Glutamatergic neuron (in vitro differentiated cells): ENCODE data around the gene RAB30. TPM values are rescaled to one million over a fixed set of nuclear protein-coding genes. Genes with fewer than 3 reads are reported as not detected.

ENCODE experiments used
- DNase-seq: peaks from one replicate; pipeline ENCODE4 v3.0.0; 2022
- H3K27ac Mint-ChIP-seq: one replicate; pipeline ENCODE4 v1.8.0; 2020; ENCODE audit warnings: mild to moderate bottlenecking, mixed read lengths, inconsistent platforms; ENCODE audit not compliant: unreplicated experiment
- H3K27me3 Mint-ChIP-seq: one replicate; pipeline ENCODE4 v1.8.0; 2020; ENCODE audit warnings: mild to moderate bottlenecking, moderate library complexity, mixed read lengths, inconsistent platforms; ENCODE audit not compliant: unreplicated experiment
- H3K36me3 Mint-ChIP-seq: one replicate; pipeline ENCODE4 v1.8.0; 2020; ENCODE audit warnings: mild to moderate bottlenecking, mixed read lengths, inconsistent platforms; ENCODE audit not compliant: unreplicated experiment
- H3K4me1 Mint-ChIP-seq: one replicate; pipeline ENCODE4 v1.8.0; 2020; ENCODE audit warnings: mild to moderate bottlenecking, low read depth, mixed read lengths, inconsistent platforms; ENCODE audit not compliant: unreplicated experiment
- H3K4me3 Mint-ChIP-seq: one replicate; pipeline ENCODE4 v1.8.0; 2020; ENCODE audit warnings: mild to moderate bottlenecking, mixed read lengths, inconsistent platforms; ENCODE audit not compliant: unreplicated experiment
- H3K9me3 Mint-ChIP-seq: one replicate; pipeline ENCODE4 v1.8.0; 2020; ENCODE audit warnings: mild to moderate bottlenecking, moderate library complexity, mixed read lengths, inconsistent platforms; ENCODE audit not compliant: unreplicated experiment
- total RNA-seq: library from RNA; stranded (reverse); fragmentation: NEBNext Ultra II Directional; extraction: Animal tissue kit (Norgen Biotek cat#: 25700); gene quantifications from one replicate; pipeline ENCODE4 v1.2.1, GENCODE V29; 2021; ENCODE audit not compliant: unreplicated experiment
- TF ChIP-seq, protein P1 (sequence below): fragments of 200-600 bp; sonication (generic); IDR thresholded peaks from one replicate; pipeline ENCODE4 v1.5.0; 2021; ENCODE audit not compliant: partially characterized antibody, unreplicated experiment

RAB30 gene
- total RNA-seq, 1 donor from 2014 or later: 59.4 TPM

DNA sequence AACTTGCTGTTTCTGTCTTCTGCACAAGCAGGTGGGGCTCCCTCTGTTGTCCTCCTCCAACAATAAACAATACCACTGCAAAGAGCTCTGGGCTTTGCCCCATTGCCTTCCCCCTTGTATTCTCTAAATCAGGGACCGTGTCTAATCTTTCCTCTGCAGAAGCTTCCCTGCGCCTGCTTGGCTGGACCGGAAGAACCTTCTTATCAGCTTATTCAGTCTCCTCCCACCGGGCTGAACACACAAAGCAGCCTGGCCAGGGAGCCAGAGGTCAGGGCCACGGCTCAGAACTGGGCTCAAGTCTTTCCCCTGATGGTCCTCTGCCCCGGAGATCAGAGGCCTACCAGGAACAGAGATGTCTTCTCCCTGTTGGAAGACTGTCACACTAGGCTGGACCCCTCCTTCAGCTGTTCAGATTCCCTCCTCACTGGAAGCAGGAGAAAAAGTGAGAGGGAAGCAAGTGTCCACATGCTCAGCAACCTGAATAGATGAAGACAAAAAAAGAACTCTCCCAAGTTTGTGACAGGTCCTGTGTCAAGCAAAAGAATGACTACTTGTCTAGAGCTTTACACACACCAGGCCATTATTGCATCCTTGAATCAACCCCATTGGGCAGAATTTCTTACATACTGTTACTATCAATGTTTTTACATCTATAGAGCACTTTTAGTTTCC is 63.7 kb downstream of the RAB30 start:
- no peak for DNase-seq
- Mint-ChIP-seq H3K27ac (no peak overlapping the region), H3K4me3 (no peak overlapping the region), H3K27me3 (no peaks in the 10 kb centered on the region), H3K4me1 (peaks cover 20% of the 10 kb centered on the region), H3K36me3 (no peaks in the 10 kb centered on the region), H3K9me3 (peaks cover 2% of the 10 kb centered on the region)
- TF ChIP-seq, protein P1, sequence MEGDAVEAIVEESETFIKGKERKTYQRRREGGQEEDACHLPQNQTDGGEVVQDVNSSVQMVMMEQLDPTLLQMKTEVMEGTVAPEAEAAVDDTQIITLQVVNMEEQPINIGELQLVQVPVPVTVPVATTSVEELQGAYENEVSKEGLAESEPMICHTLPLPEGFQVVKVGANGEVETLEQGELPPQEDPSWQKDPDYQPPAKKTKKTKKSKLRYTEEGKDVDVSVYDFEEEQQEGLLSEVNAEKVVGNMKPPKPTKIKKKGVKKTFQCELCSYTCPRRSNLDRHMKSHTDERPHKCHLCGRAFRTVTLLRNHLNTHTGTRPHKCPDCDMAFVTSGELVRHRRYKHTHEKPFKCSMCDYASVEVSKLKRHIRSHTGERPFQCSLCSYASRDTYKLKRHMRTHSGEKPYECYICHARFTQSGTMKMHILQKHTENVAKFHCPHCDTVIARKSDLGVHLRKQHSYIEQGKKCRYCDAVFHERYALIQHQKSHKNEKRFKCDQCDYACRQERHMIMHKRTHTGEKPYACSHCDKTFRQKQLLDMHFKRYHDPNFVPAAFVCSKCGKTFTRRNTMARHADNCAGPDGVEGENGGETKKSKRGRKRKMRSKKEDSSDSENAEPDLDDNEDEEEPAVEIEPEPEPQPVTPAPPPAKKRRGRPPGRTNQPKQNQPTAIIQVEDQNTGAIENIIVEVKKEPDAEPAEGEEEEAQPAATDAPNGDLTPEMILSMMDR: no peak

- peaks cover 4% of the 10 kb centered on the region for H3K9me3 Mint-ChIP-seq
- no peak overlapping the region for H3K4me3 Mint-ChIP-seq
- H3K36me3 Mint-ChIP-seq: no peaks in the 10 kb centered on the region
- TF ChIP-seq, protein P1: no peak
- H3K4me1 Mint-ChIP-seq: peaks cover 20% of the 10 kb centered on the region
- DNase-seq: no peak
- no peak overlapping the region for H3K27ac Mint-ChIP-seq
- no peaks in the 10 kb centered on the region for H3K27me3 Mint-ChIP-seq
Measured at GRCh38 chr11:83007477-83007876, 64.2 kb downstream of the RAB30 start.

DNA sequence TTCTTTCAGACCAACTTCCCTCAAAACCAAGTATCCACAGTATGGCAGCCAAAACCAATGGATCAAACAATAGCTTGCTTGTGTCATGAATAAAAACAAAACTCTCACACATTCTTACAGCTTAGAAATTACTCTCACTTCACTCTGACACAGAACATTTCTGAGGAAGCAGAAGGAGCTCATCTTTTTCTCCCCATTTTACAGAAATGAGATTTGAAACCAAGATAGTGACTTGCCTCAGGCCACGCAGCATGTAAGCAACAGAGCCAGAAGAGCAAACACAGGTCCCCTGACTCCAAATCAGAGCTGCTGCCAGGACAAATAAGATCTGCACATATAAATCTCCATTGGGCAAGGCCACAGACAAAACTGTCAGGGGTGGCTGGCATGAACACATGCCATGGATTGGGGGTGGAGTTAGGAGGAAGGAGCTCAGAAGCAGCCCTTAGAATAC is 64.8 kb downstream of the RAB30 start:
- Mint-ChIP-seq H3K27me3 (peaks cover 4% of the 10 kb centered on the region), H3K9me3 (peaks cover 4% of the 10 kb centered on the region), H3K4me3 (no peak overlapping the region), H3K36me3 (no peaks in the 10 kb centered on the region), H3K27ac (no peak overlapping the region), H3K4me1 (peaks cover 23% of the 10 kb centered on the region)
- TF ChIP-seq, protein P1: no peak
- DNase-seq: no peak

DNA sequence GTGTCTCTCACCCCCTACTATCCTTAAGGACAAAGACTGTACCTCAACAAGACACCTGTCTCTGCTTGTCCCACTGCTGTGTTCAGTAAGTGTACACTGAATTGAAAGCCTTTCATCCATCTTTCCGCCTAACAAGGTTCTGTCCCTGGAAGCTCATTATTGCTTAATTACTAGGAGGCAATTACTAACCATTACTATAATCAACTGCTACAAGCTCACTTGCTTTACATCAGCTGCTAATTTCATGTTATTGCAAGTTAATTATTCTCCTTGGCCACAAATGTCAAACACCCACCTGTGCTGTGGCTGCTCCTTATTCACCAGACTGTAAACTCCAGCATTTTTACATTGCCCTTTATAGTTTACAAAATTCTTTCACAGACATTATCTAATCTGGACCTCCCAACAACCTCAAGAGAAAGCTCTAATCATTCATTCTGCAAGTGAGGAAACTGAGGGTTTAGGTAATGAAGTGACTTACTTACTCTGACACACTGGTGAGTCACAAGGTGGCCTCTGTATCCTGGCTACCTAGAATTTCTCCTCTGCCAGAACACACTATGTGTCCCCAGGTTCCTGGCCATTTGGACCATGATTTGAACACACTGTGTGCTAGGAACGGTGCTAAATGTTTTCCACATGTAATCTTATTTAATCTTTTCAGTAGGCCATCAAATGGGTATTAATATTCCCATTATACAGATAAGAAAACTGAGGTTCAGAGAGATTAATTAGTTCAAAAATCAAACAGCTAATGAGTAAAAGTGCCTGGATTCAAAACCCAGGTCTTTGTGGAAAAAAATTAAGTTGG is 66.7 kb downstream of the RAB30 start:
- no peak for DNase-seq
- TF ChIP-seq, protein P1: no peak
- Mint-ChIP-seq H3K4me1 (peaks cover 24% of the 10 kb centered on the region), H3K4me3 (no peak overlapping the region), H3K27ac (no peak overlapping the region), H3K36me3 (no peaks in the 10 kb centered on the region), H3K9me3 (peaks cover 4% of the 10 kb centered on the region), H3K27me3 (peaks cover 4% of the 10 kb centered on the region)

DNA sequence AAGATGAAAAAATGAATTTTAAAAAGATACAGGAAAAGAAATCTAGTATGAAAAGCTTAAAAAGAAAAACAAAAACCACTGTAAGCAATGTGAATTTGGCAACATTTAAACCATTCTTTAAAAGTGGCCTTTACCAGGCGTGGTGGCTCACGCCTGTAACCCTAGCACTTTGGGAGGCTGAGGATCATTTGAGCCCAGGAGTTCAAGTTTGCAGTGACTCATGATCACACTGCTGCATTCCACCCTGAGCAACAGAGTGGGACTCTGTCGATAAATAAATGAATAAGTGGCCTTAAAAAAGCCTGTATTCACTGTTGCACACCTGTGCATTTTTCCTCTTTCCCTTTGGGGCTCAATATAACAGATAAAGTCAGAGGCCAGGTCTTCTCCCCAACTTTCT is 69.2 kb downstream of the RAB30 start:
- TF ChIP-seq, protein P1: no peak
- Mint-ChIP-seq H3K4me1 (peaks cover 32% of the 10 kb centered on the region), H3K27me3 (peaks cover 4% of the 10 kb centered on the region), H3K36me3 (no peaks in the 10 kb centered on the region), H3K9me3 (peaks cover 4% of the 10 kb centered on the region), H3K27ac (no peak overlapping the region), H3K4me3 (no peak overlapping the region)
- DNase-seq: no peak
